Astrocyte (in vitro differentiated cells and primary cell): ENCODE data around the gene PPP1R14C. TPM values are rescaled to one million over a fixed set of nuclear protein-coding genes. Genes with fewer than 3 reads are reported as not detected.

ENCODE experiments used
- DNase-seq: peaks from one replicate; pipeline ENCODE4 v3.0.0-alpha.2; 2010; ENCODE audit warnings: low read depth
- FAIRE-seq: peaks from 2 replicates; lab custom pipeline; 2011; peaks lifted over from hg19 to GRCh38; lab: Jason Lieb, UNC
- H2AFZ ChIP-seq: 2 replicates; pipeline ENCODE4 v1.6.0; 2012; ENCODE audit warnings: low read depth, low read length, inconsistent platforms
- H3K27ac ChIP-seq: 2 replicates; pipeline ENCODE4 v1.5.1; 2011; ENCODE audit warnings: low read depth, low read length, inconsistent platforms
- H3K27me3 ChIP-seq: 2 replicates; pipeline ENCODE4 v1.6.0; 2011; ENCODE audit warnings: low read length, inconsistent platforms; ENCODE audit not compliant: insufficient read depth
- H3K36me3 ChIP-seq: 2 replicates; pipeline ENCODE4 v1.5.1; 2011; ENCODE audit warnings: low read length, inconsistent platforms; ENCODE audit not compliant: insufficient read depth
- H3K4me1 ChIP-seq: 2 replicates; pipeline ENCODE4 v1.5.1; 2011; ENCODE audit warnings: low read length, inconsistent platforms; ENCODE audit not compliant: insufficient read depth
- H3K4me2 ChIP-seq: 2 replicates; pipeline ENCODE4 v1.6.0; 2012; ENCODE audit warnings: low read length, inconsistent platforms
- H3K4me3 ChIP-seq: 2 replicates; pipeline ENCODE4 v1.5.1; 2011; ENCODE audit warnings: low read depth, mild to moderate bottlenecking, low read length, inconsistent platforms; ENCODE audit not compliant: insufficient read depth
- H3K79me2 ChIP-seq: 2 replicates; pipeline ENCODE4 v1.6.0; 2012; ENCODE audit warnings: mild to moderate bottlenecking, low read length, inconsistent platforms; ENCODE audit not compliant: insufficient read depth
- H3K9ac ChIP-seq: 2 replicates; pipeline ENCODE4 v1.6.0; 2012; ENCODE audit warnings: mild to moderate bottlenecking, low read length, inconsistent platforms
- H3K9me3 ChIP-seq: 2 replicates; pipeline ENCODE4 v1.5.1; 2012; ENCODE audit warnings: low read depth, mild to moderate bottlenecking, low read length, inconsistent platforms; ENCODE audit not compliant: insufficient read depth
- H4K20me1 ChIP-seq: 2 replicates; pipeline ENCODE4 v1.6.0; 2012; ENCODE audit warnings: low read length, inconsistent platforms; ENCODE audit not compliant: insufficient read depth
- H3K27ac Mint-ChIP-seq: one replicate; pipeline ENCODE4 v1.8.0; 2021; ENCODE audit warnings: mild to moderate bottlenecking, mixed read lengths; ENCODE audit not compliant: unreplicated experiment
- H3K27me3 Mint-ChIP-seq: one replicate; pipeline ENCODE4 v1.8.0; 2021; ENCODE audit warnings: low read depth, mixed read lengths; ENCODE audit not compliant: unreplicated experiment
- H3K36me3 Mint-ChIP-seq: one replicate; pipeline ENCODE4 v1.8.0; 2021; ENCODE audit warnings: low read depth, mixed read lengths; ENCODE audit not compliant: unreplicated experiment
- H3K4me1 Mint-ChIP-seq: one replicate; pipeline ENCODE4 v1.8.0; 2021; ENCODE audit warnings: low read depth, mixed read lengths; ENCODE audit not compliant: unreplicated experiment
- H3K4me3 Mint-ChIP-seq: one replicate; pipeline ENCODE4 v1.8.0; 2021; ENCODE audit warnings: mild to moderate bottlenecking, moderate library complexity, mixed read lengths; ENCODE audit not compliant: unreplicated experiment
- H3K9me3 Mint-ChIP-seq: one replicate; pipeline ENCODE4 v1.8.0; 2021; ENCODE audit warnings: mild to moderate bottlenecking, mixed read lengths; ENCODE audit not compliant: unreplicated experiment
- CTCF ChIP-seq: IDR thresholded peaks from 2 replicates; pipeline ENCODE4 v1.5.1; 2011; ENCODE audit warnings: low read depth, mild to moderate bottlenecking, inconsistent platforms, low read length, moderate library complexity; ENCODE audit not compliant: insufficient read depth
- EZH2 ChIP-seq: IDR thresholded peaks from 2 replicates; pipeline ENCODE4 v1.6.1; 2012; ENCODE audit warnings: mild to moderate bottlenecking, low read length, inconsistent platforms; ENCODE audit not compliant: insufficient read depth
- total RNA-seq: library from RNA; stranded (reverse); gene quantifications from 2 replicates; pipeline ENCODE4 v1.2.1, GENCODE V29; 2021

Gene PPP1R14C
- total RNA-seq, 1 donor from 2014 or later, result 3.9 TPM

GRCh38 chr6:150249261-150249660, 106.4 kb downstream of the PPP1R14C start:
- H3K4me2 ChIP-seq, result no peak overlapping the region
- DNase-seq, result peak; percentile 78
- no peak overlapping the region for H3K9ac ChIP-seq
- no peak overlapping the region for H3K27ac Mint-ChIP-seq
- FAIRE-seq, result no peak
- H3K4me1 Mint-ChIP-seq, result peaks cover 23% of the 10 kb centered on the region
- no peaks in the 10 kb centered on the region for H3K9me3 ChIP-seq
- H3K27me3 ChIP-seq, result no peaks in the 10 kb centered on the region
- H2AFZ ChIP-seq, result no peak overlapping the region
- peaks cover 2% of the 10 kb centered on the region for H3K9me3 Mint-ChIP-seq
- no peaks in the 10 kb centered on the region for H3K27me3 Mint-ChIP-seq
- peaks cover 4% of the 10 kb centered on the region for H3K36me3 Mint-ChIP-seq
- H3K36me3 ChIP-seq, result no peaks in the 10 kb centered on the region
- H3K4me3 ChIP-seq, result no peak overlapping the region
- H3K27ac ChIP-seq, result no peak overlapping the region
- H4K20me1 ChIP-seq, result no peaks in the 10 kb centered on the region
- H3K79me2 ChIP-seq, result no peaks in the 10 kb centered on the region
- no peak overlapping the region for H3K4me3 Mint-ChIP-seq
- no peak for TF ChIP-seq EZH2
- no peak for TF ChIP-seq CTCF
- peaks cover 18% of the 10 kb centered on the region for H3K4me1 ChIP-seq

- Histone ChIP-seq H3K27me3 (no peaks in the 10 kb centered on the region), H3K4me1 (peaks cover 18% of the 10 kb centered on the region), H3K36me3 (no peaks in the 10 kb centered on the region), H4K20me1 (no peaks in the 10 kb centered on the region), H3K79me2 (no peaks in the 10 kb centered on the region), H2AFZ (peak overlapping the region; percentile 50), H3K4me2 (peak overlapping the region; percentile 35), H3K4me3 (no peak overlapping the region), H3K9ac (no peak overlapping the region), H3K9me3 (no peaks in the 10 kb centered on the region), H3K27ac (no peak overlapping the region)
- Mint-ChIP-seq H3K4me1 (peaks cover 20% of the 10 kb centered on the region), H3K27me3 (no peaks in the 10 kb centered on the region), H3K9me3 (peaks cover 2% of the 10 kb centered on the region), H3K4me3 (peak overlapping the region; percentile 23), H3K27ac (peak overlapping the region; percentile 70), H3K36me3 (peaks cover 4% of the 10 kb centered on the region)
- TF ChIP-seq CTCF, result no peak
- no peak for TF ChIP-seq EZH2
- DNase-seq (peak; percentile 80), FAIRE-seq (no peak)
Observed at GRCh38 chr6:150250826-150251225, 108.0 kb downstream of the PPP1R14C start.

- H3K27me3 Mint-ChIP-seq, result no peaks in the 10 kb centered on the region
- TF ChIP-seq CTCF (no peak), EZH2 (no peak)
- H3K9me3 ChIP-seq, result no peaks in the 10 kb centered on the region
- no peak overlapping the region for H3K4me3 Mint-ChIP-seq
- no peaks in the 10 kb centered on the region for H3K79me2 ChIP-seq
- peaks cover 4% of the 10 kb centered on the region for H3K36me3 Mint-ChIP-seq
- H3K27me3 ChIP-seq, result no peaks in the 10 kb centered on the region
- no peak overlapping the region for H3K9ac ChIP-seq
- H4K20me1 ChIP-seq, result no peaks in the 10 kb centered on the region
- no peak overlapping the region for H3K4me2 ChIP-seq
- H3K4me3 ChIP-seq, result no peak overlapping the region
- H3K27ac Mint-ChIP-seq, result no peak overlapping the region
- H3K4me1 Mint-ChIP-seq, result peaks cover 26% of the 10 kb centered on the region
- no peaks in the 10 kb centered on the region for H3K36me3 ChIP-seq
- no peak overlapping the region for H2AFZ ChIP-seq
- DNase-seq (no peak), FAIRE-seq (no peak)
- H3K9me3 Mint-ChIP-seq, result peaks cover 2% of the 10 kb centered on the region
- peaks cover 18% of the 10 kb centered on the region for H3K4me1 ChIP-seq
- no peak overlapping the region for H3K27ac ChIP-seq
Observed at GRCh38 chr6:150251566-150252186, 108.8 kb downstream of the PPP1R14C start.
